ENCODE data around the gene CENATAC.

GRCh38 chr11:119011476-119012053, 13.6 kb downstream of the CENATAC start:
- TF ChIP-seq POLR2A (IDR thresholded peaks at IDR 0.05; ENCODE audit: low read depth, low read length) (no peak), POLR2AphosphoS5 (IDR thresholded peaks at IDR 0.05; ENCODE audit: low read depth, low read length) (no peak), TAF1 (IDR thresholded peaks at IDR 0.05; ENCODE audit: borderline replicate concordance, low read depth, low read length) (no peak)
